Measurements from ENCODE around the gene ACACA. TPM values are rescaled to one million over a fixed set of nuclear protein-coding genes. Genes with fewer than 3 reads are reported as not detected.

The ACACA gene
- total RNA-seq, 1 experiment from 2014 or later, result 84.2 TPM

GRCh38 chr17:37291351-37291750 lies 115.3 kb downstream of the ACACA start:
- Histone ChIP-seq H3K4me3 (ENCODE audit: low read length) (no peak overlapping the region), H4K20me1 (ENCODE audit: insufficient read depth, low read depth, low read length) (no peaks in the 10 kb centered on the region), H3K27me3 (ENCODE audit: low read length) (no peaks in the 10 kb centered on the region)

GRCh38 chr17:37286430-37286829 lies 120.2 kb downstream of the ACACA start:
- Histone ChIP-seq H3K9me2 (replicated peaks; ENCODE audit: insufficient read depth, low read length) (no peaks in the 10 kb centered on the region), H3K36me3 (ENCODE audit: insufficient read depth, low read length) (peaks cover 29% of the 10 kb centered on the region; the same call in 1 of the 2 replicates), H3K9me3 (ENCODE audit: low read length) (no peaks in the 10 kb centered on the region), H3K79me2 (ENCODE audit: low read length) (peaks cover 57% of the 10 kb centered on the region), H3K27me3 (ENCODE audit: low read length) (no peaks in the 10 kb centered on the region), H2AFZ (ENCODE audit: low read length) (no peak overlapping the region), H3K9ac (ENCODE audit: low read length) (no peak overlapping the region), H3K4me1 (ENCODE audit: low read length) (peaks cover 33% of the 10 kb centered on the region), H3K27ac (ENCODE audit: low read length) (no peak overlapping the region), H3K4me3 (ENCODE audit: low read length) (no peak overlapping the region), H4K20me1 (ENCODE audit: insufficient read depth, low read depth, low read length) (no peaks in the 10 kb centered on the region), H3K4me2 (ENCODE audit: low read depth, low read length, poor library complexity, severe bottlenecking) (no peak overlapping the region)
- DNase-seq, result no peak

More at GRCh38 chr17:37291351-37291750, 115.3 kb downstream of the ACACA start:
- Histone ChIP-seq H3K9me3 (ENCODE audit: low read length) (no peaks in the 10 kb centered on the region), H2AFZ (ENCODE audit: low read length) (no peak overlapping the region), H3K4me1 (ENCODE audit: low read length) (peaks cover 72% of the 10 kb centered on the region), H3K36me3 (ENCODE audit: insufficient read depth, low read length) (no peaks in the 10 kb centered on the region; the same call in 1 of the 2 replicates), H3K27ac (ENCODE audit: low read length) (peak overlapping the region; percentile 98), H3K4me2 (ENCODE audit: low read depth, low read length, poor library complexity, severe bottlenecking) (peak overlapping the region; percentile 92), H3K79me2 (ENCODE audit: low read length) (peaks cover 72% of the 10 kb centered on the region), H3K9me2 (replicated peaks; ENCODE audit: insufficient read depth, low read length) (no peaks in the 10 kb centered on the region), H3K9ac (ENCODE audit: low read length) (no peak overlapping the region)
- no peak for DNase-seq

- Histone ChIP-seq H3K4me2 (ENCODE audit: low read depth, low read length, poor library complexity, severe bottlenecking) (no peak overlapping the region), H3K4me3 (ENCODE audit: low read length) (no peak overlapping the region), H3K9me2 (replicated peaks; ENCODE audit: insufficient read depth, low read length) (no peaks in the 10 kb centered on the region), H4K20me1 (ENCODE audit: insufficient read depth, low read depth, low read length) (no peaks in the 10 kb centered on the region), H3K4me1 (ENCODE audit: low read length) (peaks cover 12% of the 10 kb centered on the region), H3K36me3 (ENCODE audit: insufficient read depth, low read length) (peaks cover 29% of the 10 kb centered on the region; the same call in 1 of the 2 replicates), H3K9me3 (ENCODE audit: low read length) (no peaks in the 10 kb centered on the region), H3K27ac (ENCODE audit: low read length) (no peak overlapping the region), H3K79me2 (ENCODE audit: low read length) (peaks cover 38% of the 10 kb centered on the region), H3K27me3 (ENCODE audit: low read length) (no peaks in the 10 kb centered on the region), H2AFZ (ENCODE audit: low read length) (no peak overlapping the region), H3K9ac (ENCODE audit: low read length) (no peak overlapping the region)
- no peak for DNase-seq
These were observed 122.4 kb downstream of the ACACA start for GRCh38 chr17:37284191-37284590.

- DNase-seq, result no peak
These were observed 123.1 kb downstream of the ACACA start for GRCh38 chr17:37283414-37283961.

GRCh38 chr17:37280841-37281240 lies 125.8 kb downstream of the ACACA start:
- H3K4me2 ChIP-seq (ENCODE audit: low read depth, low read length, poor library complexity, severe bottlenecking), result no peak overlapping the region
- no peak overlapping the region for H2AFZ ChIP-seq (ENCODE audit: low read length)

More at GRCh38 chr17:37283414-37283961, 123.1 kb downstream of the ACACA start:
- Histone ChIP-seq H2AFZ (ENCODE audit: low read length) (no peak overlapping the region), H3K9me2 (replicated peaks; ENCODE audit: insufficient read depth, low read length) (no peaks in the 10 kb centered on the region), H3K36me3 (ENCODE audit: insufficient read depth, low read length) (peaks cover 29% of the 10 kb centered on the region; the same call in 1 of the 2 replicates), H3K4me3 (ENCODE audit: low read length) (no peak overlapping the region), H4K20me1 (ENCODE audit: insufficient read depth, low read depth, low read length) (no peaks in the 10 kb centered on the region), H3K9ac (ENCODE audit: low read length) (no peak overlapping the region), H3K9me3 (ENCODE audit: low read length) (no peaks in the 10 kb centered on the region), H3K79me2 (ENCODE audit: low read length) (peaks cover 32% of the 10 kb centered on the region), H3K27me3 (ENCODE audit: low read length) (no peaks in the 10 kb centered on the region), H3K27ac (ENCODE audit: low read length) (no peak overlapping the region), H3K4me1 (ENCODE audit: low read length) (peaks cover 7% of the 10 kb centered on the region; the same call in 1 of the 2 replicates), H3K4me2 (ENCODE audit: low read depth, low read length, poor library complexity, severe bottlenecking) (no peak overlapping the region)

GRCh38 chr17:37278247-37278894 lies 128.3 kb downstream of the ACACA start:
- H3K4me2 ChIP-seq (ENCODE audit: low read depth, low read length, poor library complexity, severe bottlenecking), result no peak overlapping the region
- H3K9ac ChIP-seq (ENCODE audit: low read length), result no peak overlapping the region
- no peak for DNase-seq
- no peaks in the 10 kb centered on the region for H3K9me2 ChIP-seq (replicated peaks; ENCODE audit: insufficient read depth, low read length)
- peaks cover 12% of the 10 kb centered on the region for H3K4me1 ChIP-seq (ENCODE audit: low read length)
- H4K20me1 ChIP-seq (ENCODE audit: insufficient read depth, low read depth, low read length), result no peaks in the 10 kb centered on the region
- peaks cover 15% of the 10 kb centered on the region; the same call in 1 of the 2 replicates for H3K79me2 ChIP-seq (ENCODE audit: low read length)
- no peak overlapping the region for H2AFZ ChIP-seq (ENCODE audit: low read length)
- H3K27me3 ChIP-seq (ENCODE audit: low read length), result no peaks in the 10 kb centered on the region
- peaks cover 61% of the 10 kb centered on the region for H3K36me3 ChIP-seq (ENCODE audit: insufficient read depth, low read length)
- no peaks in the 10 kb centered on the region for H3K9me3 ChIP-seq (ENCODE audit: low read length)
- no peak overlapping the region for H3K27ac ChIP-seq (ENCODE audit: low read length)
- no peak overlapping the region for H3K4me3 ChIP-seq (ENCODE audit: low read length)

More at GRCh38 chr17:37280841-37281240, 125.8 kb downstream of the ACACA start:
- Histone ChIP-seq H3K4me1 (ENCODE audit: low read length) (no peaks in the 10 kb centered on the region), H3K79me2 (ENCODE audit: low read length) (peaks cover 21% of the 10 kb centered on the region), H3K27ac (ENCODE audit: low read length) (no peak overlapping the region), H3K9me3 (ENCODE audit: low read length) (no peaks in the 10 kb centered on the region), H3K9ac (ENCODE audit: low read length) (no peak overlapping the region), H3K4me3 (ENCODE audit: low read length) (no peak overlapping the region), H4K20me1 (ENCODE audit: insufficient read depth, low read depth, low read length) (no peaks in the 10 kb centered on the region), H3K9me2 (replicated peaks; ENCODE audit: insufficient read depth, low read length) (no peaks in the 10 kb centered on the region), H3K27me3 (ENCODE audit: low read length) (no peaks in the 10 kb centered on the region), H3K36me3 (ENCODE audit: insufficient read depth, low read length) (peaks cover 53% of the 10 kb centered on the region; the same call in 1 of the 2 replicates)
- no peak for DNase-seq

- no peak overlapping the region for H3K9ac ChIP-seq (ENCODE audit: low read length)
- H3K9me2 ChIP-seq (replicated peaks; ENCODE audit: insufficient read depth, low read length), result no peaks in the 10 kb centered on the region
- H3K27ac ChIP-seq (ENCODE audit: low read length), result no peak overlapping the region
- no peak overlapping the region for H3K4me2 ChIP-seq (ENCODE audit: low read depth, low read length, poor library complexity, severe bottlenecking)
- DNase-seq, result no peak
- H3K79me2 ChIP-seq (ENCODE audit: low read length), result peaks cover 15% of the 10 kb centered on the region; the same call in 1 of the 2 replicates
- no peak overlapping the region for H3K4me3 ChIP-seq (ENCODE audit: low read length)
- H3K36me3 ChIP-seq (ENCODE audit: insufficient read depth, low read length), result peaks cover 61% of the 10 kb centered on the region
- H3K4me1 ChIP-seq (ENCODE audit: low read length), result peaks cover 14% of the 10 kb centered on the region
- H2AFZ ChIP-seq (ENCODE audit: low read length), result no peak overlapping the region
- H3K27me3 ChIP-seq (ENCODE audit: low read length), result no peaks in the 10 kb centered on the region
- H4K20me1 ChIP-seq (ENCODE audit: insufficient read depth, low read depth, low read length), result no peaks in the 10 kb centered on the region
- no peaks in the 10 kb centered on the region for H3K9me3 ChIP-seq (ENCODE audit: low read length)
These were observed 130.2 kb downstream of the ACACA start for GRCh38 chr17:37276475-37276874.

GRCh38 chr17:37274461-37274860 lies 132.2 kb downstream of the ACACA start:
- no peak overlapping the region for H3K4me3 ChIP-seq (ENCODE audit: low read length)
- no peak for DNase-seq
- peaks cover 78% of the 10 kb centered on the region for H3K36me3 ChIP-seq (ENCODE audit: insufficient read depth, low read length)
- H3K4me1 ChIP-seq (ENCODE audit: low read length), result peaks cover 14% of the 10 kb centered on the region
- H3K27ac ChIP-seq (ENCODE audit: low read length), result no peak overlapping the region
- H3K9ac ChIP-seq (ENCODE audit: low read length), result no peak overlapping the region
- no peaks in the 10 kb centered on the region for H3K9me3 ChIP-seq (ENCODE audit: low read length)
- no peak overlapping the region for H3K4me2 ChIP-seq (ENCODE audit: low read depth, low read length, poor library complexity, severe bottlenecking)
- H2AFZ ChIP-seq (ENCODE audit: low read length), result no peak overlapping the region
- H3K79me2 ChIP-seq (ENCODE audit: low read length), result peaks cover 20% of the 10 kb centered on the region; the same call in 1 of the 2 replicates
- no peaks in the 10 kb centered on the region for H3K9me2 ChIP-seq (replicated peaks; ENCODE audit: insufficient read depth, low read length)
- no peaks in the 10 kb centered on the region for H3K27me3 ChIP-seq (ENCODE audit: low read length)
- no peaks in the 10 kb centered on the region for H4K20me1 ChIP-seq (ENCODE audit: insufficient read depth, low read depth, low read length)
